ENCODE data around the gene MAP3K20.

MAP3K20 gene

DNA sequence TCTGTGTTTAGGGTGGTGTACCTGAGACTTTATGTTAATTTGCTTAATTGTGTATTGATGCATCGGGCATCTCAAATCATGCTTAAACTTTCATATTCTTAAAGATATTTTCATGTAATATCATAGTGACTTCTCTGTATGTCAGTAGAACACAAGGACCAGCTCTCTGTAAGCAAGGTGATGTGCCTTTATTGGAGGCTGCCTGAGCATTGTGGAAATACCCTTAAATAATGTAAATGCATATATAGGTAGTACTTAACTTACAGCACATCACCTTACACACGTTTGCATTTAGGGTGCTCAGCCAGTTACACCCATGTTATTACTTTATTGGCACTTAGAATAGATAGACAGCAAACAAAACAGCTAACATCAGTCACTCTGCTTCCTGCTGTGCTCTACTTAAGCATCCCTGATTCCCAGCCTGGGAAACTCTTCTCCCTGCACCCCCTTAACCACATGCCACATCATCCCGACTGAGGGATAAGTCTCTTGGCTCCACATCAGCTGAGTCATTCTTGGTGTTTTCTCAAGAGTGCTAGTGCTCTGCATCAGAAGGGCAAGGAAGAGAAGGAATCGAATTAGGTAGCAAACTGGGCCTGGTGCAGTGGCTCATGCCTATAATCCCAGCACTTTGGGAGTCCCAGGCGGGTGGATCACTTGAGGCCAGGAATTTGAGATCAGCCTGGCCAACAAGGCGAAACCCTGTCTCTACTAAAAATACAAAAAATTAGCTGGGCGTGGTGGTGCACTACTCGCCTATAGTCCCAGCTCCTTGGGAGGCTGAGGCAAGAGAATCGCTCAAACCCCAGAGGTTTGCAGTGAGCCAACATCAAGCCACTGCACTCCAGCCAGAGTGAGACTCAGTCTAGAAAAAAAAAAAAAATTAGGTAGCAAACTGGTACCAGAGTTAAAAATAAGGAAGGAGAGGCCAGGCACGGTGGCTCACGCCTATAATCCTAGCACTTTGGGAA is 108.7 kb downstream of the MAP3K20 start:
- no peak for DNase-seq (ENCODE audit: low spot score)
- TF ChIP-seq, protein P1, sequence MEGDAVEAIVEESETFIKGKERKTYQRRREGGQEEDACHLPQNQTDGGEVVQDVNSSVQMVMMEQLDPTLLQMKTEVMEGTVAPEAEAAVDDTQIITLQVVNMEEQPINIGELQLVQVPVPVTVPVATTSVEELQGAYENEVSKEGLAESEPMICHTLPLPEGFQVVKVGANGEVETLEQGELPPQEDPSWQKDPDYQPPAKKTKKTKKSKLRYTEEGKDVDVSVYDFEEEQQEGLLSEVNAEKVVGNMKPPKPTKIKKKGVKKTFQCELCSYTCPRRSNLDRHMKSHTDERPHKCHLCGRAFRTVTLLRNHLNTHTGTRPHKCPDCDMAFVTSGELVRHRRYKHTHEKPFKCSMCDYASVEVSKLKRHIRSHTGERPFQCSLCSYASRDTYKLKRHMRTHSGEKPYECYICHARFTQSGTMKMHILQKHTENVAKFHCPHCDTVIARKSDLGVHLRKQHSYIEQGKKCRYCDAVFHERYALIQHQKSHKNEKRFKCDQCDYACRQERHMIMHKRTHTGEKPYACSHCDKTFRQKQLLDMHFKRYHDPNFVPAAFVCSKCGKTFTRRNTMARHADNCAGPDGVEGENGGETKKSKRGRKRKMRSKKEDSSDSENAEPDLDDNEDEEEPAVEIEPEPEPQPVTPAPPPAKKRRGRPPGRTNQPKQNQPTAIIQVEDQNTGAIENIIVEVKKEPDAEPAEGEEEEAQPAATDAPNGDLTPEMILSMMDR (IDR thresholded peaks at IDR 0.05; ENCODE audit: extremely low read depth, missing control alignments), result no peak

DNA sequence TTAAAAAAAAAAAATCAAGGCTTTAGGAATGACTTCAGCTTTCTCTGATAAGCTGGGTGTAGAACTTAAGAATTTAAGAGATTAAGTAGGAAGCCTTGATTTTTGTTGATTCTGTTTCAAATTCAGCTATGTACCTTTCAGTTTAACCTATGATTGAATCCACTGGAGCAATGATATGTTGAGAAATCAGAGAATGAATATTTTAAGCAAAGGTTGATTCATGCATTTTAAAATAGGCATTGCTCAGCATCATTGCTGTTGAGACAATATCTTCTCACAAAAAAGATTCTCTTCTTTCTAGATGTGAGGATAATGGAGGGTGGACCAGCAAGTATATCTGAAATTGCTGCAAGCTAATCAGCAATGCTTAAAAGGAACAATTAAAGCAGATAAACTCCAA is 109.8 kb downstream of the MAP3K20 start:
- no peak for DNase-seq (ENCODE audit: low spot score)
- TF ChIP-seq, protein P1 (IDR thresholded peaks at IDR 0.05; ENCODE audit: extremely low read depth, missing control alignments), result no peak

DNA sequence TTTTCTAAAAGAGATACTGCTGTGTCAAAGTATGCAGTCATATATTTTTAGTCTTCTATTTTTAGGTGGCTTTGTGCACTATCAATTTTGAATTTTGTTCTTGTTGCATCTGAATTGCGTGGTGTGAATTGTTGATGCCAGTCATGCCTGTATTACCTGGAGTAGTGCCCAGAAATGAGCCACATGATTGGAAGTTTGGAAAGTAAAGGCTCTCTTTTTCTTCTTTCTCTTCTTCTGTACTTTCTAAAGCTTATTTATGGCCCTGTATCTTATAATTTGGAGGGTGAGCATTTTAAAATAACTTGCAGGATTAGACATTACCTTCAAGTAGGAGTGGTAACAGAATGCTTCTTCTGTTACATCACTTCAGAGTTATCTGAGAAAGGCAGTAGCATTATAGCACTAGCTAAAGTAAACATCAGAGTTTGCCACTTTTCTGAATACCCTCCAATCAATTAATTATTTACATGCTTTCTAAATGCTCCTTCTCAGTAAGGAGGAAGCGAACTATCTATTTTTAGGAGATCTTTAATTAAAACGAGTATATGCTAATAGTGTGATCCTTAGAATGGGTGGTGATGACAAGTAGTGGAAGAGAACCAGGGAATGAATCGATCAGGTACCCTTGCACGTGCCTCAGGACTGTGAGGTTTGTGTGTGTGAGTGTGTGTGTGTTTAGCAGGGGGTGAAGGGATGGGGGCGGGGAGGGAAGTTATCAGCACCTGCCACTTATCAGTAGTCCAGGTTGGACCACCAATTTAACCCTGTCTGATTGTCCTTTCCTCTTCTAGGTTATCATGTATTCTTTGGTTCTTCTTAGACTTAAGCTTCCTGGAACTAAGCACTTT is 112.5 kb downstream of the MAP3K20 start:
- DNase-seq (ENCODE audit: low spot score), result no peak
- TF ChIP-seq, protein P1 (IDR thresholded peaks at IDR 0.05; ENCODE audit: extremely low read depth, missing control alignments), result no peak

DNA sequence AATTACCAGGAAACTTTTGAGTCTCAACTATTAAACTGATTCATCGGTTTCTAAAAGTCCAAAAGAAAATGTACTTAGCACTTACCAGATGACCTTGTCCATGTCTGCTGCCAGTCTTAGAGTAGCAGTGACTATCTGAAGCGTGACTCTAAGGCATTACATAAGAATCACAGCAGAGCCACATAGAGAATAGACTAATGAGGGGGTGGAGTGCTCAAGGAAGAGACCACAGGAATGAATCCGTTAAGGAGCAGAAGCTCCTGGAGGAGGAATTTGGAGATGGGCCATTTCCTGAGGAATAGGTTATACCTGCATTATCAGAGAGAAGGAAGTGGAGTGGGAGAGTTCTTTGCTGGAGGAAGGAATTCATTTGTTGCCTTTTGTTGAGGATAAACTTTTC is 116.0 kb downstream of the MAP3K20 start:
- DNase-seq (ENCODE audit: low spot score), result no peak

DNA sequence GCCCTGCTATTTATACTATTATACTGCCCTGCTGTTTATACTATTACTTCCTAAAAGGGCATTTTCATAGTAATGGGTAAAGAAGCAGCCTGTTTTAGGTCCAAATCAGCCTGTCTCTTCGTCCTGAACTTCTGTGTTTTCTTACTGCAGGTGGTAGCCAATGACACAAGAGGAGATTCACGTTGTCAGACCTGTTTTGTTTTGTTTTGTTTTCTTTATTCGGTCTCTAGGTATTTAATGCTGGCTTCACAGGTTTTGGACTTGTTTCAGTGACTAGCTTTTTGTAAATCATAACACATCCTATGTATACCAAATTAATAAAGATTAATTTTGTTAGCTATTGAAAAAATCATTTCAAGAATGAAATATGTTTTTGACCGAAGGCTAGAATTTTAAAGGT is 116.4 kb downstream of the MAP3K20 start:
- no peak for DNase-seq (ENCODE audit: low spot score)
- TF ChIP-seq, protein P1 (IDR thresholded peaks at IDR 0.05; ENCODE audit: extremely low read depth, missing control alignments), result no peak

More for the DNA sequence above, 116.0 kb downstream of the MAP3K20 start:
- TF ChIP-seq, protein P1 (IDR thresholded peaks at IDR 0.05; ENCODE audit: extremely low read depth, missing control alignments), result no peak

DNA sequence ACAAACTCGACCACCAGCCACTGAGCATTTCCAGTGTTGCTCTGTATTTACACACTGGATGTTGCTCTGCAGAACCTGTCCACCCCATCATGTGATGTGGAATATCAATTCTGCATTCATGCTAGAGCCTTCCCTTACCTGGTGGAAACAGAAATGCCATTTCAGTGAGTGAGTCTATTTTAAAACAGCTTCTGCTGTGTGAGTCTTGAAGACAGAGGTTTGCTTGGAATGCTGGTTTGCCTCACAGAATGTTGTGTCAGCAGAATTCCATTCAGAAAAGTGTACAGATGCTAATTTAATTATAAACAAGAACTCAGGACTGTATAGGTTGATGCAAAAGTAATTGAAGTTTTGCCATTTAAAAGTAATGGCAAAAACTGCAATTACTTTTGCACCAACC is 118.3 kb downstream of the MAP3K20 start:
- TF ChIP-seq, protein P1 (IDR thresholded peaks at IDR 0.05; ENCODE audit: extremely low read depth, missing control alignments), result no peak
- DNase-seq (ENCODE audit: low spot score), result no peak

DNA sequence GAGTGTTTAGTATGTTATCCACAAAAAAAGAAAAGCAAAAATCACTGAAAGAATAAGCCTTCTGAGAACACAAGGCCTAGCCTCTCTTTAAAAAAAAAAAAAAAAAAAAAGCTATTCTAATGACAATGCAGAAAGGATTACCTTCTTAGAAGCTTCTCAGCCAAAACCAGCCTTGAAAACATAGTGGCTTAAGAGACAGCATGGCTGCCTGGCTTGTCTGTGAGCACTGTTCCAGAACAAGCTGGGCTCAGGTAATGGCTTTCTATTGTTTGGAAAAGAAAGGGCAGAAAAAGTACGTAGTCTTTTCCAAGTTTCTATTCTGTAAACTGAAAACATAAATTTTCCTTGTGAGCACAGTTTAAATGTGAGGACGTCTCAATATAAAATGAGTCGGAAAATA is 119.5 kb downstream of the MAP3K20 start:
- TF ChIP-seq, protein P1 (IDR thresholded peaks at IDR 0.05; ENCODE audit: extremely low read depth, missing control alignments), result no peak

More for the DNA sequence above, 119.5 kb downstream of the MAP3K20 start:
- no peak for DNase-seq (ENCODE audit: low spot score)

Measured in GM20000 (cell line).